ENCODE data around the gene ABTB1. TPM values are rescaled to one million over a fixed set of nuclear protein-coding genes. Genes with fewer than 3 reads are reported as not detected.
"Not testable (repeated sequence)": the region's sequence is repeated elsewhere in the genome, so short reads cannot be mapped to it uniquely, and the experiment has no call there.

The ABTB1 gene
- total and polyA plus RNA-seq, 2 experiments from 2014 or later = 3.7 to 5.7 TPM

GRCh38 chr3:127701280-127701911 is 28.6 kb downstream of the ABTB1 start (continued):
- no peak for TF ChIP-seq REST (IDR thresholded peaks at IDR 0.05; ENCODE audit: unreplicated experiment)
- no peak for TF ChIP-seq ZNF331 (CRISPR knock-in tag; IDR thresholded peaks at IDR 0.05; ENCODE audit: low read depth)
- TF ChIP-seq CREB1 (CRISPR knock-in tag; IDR thresholded peaks at IDR 0.05; ENCODE audit: low read depth) = no peak

- Histone ChIP-seq H3K4me3 (no peak overlapping the region), H3K4me1 (ENCODE audit: insufficient read depth) (no peaks in the 10 kb centered on the region), H4K20me1 (replicated peaks; ENCODE audit: insufficient read depth) (no peaks in the 10 kb centered on the region), H3K36me3 (ENCODE audit: insufficient read depth) (no peaks in the 10 kb centered on the region), H3K4me2 (no peak overlapping the region), H3K27ac (ENCODE audit: low read depth) (no peak overlapping the region), H3K9me2 (ENCODE audit: insufficient read depth) (no peaks in the 10 kb centered on the region), H2AFZ (no peak overlapping the region), H3K27me3 (ENCODE audit: insufficient read depth) (no peaks in the 10 kb centered on the region), H3F3A (replicated peaks; ENCODE audit: low read depth) (no peaks in the 10 kb centered on the region), H3K79me2 (replicated peaks; ENCODE audit: insufficient read depth) (no peaks in the 10 kb centered on the region)
- TF ChIP-seq REST (IDR thresholded peaks at IDR 0.05; ENCODE audit: unreplicated experiment) (no peak), CTCF (conservative IDR thresholded peaks at IDR 0.05; ENCODE audit: low read depth in 2 of 2) (no peak)
- Mint-ChIP-seq H3K9me3 (peaks cover 14% of the 10 kb centered on the region; the same call in 2 of the 3 replicates), H3K4me1 (peaks cover 7% of the 10 kb centered on the region; the same call in 2 of the 3 replicates), H3K4me3 (no peak overlapping the region), H3K27me3 (ENCODE audit: insufficient read depth, low read depth, poor library complexity) (peaks cover 17% of the 10 kb centered on the region), H3K36me3 (ENCODE audit: low read depth) (no peaks in the 10 kb centered on the region), H3K27ac (no peak overlapping the region)
- DNase-seq (ENCODE audit: low spot score) = no peak
- ATAC-seq = no peak
These were observed 29.4 kb downstream of the ABTB1 start for GRCh38 chr3:127702151-127702578.

GRCh38 chr3:127704840-127705239 is 32.1 kb downstream of the ABTB1 start:
- H3K9me3 Mint-ChIP-seq = peaks cover 14% of the 10 kb centered on the region; the same call in 2 of the 3 replicates
- not testable (repeated sequence) for H2AFZ ChIP-seq; H3K27ac Mint-ChIP-seq; H3K4me1 ChIP-seq (ENCODE audit: insufficient read depth); H3K4me3 Mint-ChIP-seq; H3K27me3 ChIP-seq (ENCODE audit: insufficient read depth); H3K27ac ChIP-seq (ENCODE audit: low read depth); H3K9me2 ChIP-seq (ENCODE audit: insufficient read depth); H3K79me2 ChIP-seq (replicated peaks; ENCODE audit: insufficient read depth); DNase-seq (ENCODE audit: low spot score); H3K36me3 ChIP-seq (ENCODE audit: insufficient read depth); H3F3A ChIP-seq (replicated peaks; ENCODE audit: low read depth); ATAC-seq; H3K36me3 Mint-ChIP-seq (ENCODE audit: low read depth); H4K20me1 ChIP-seq (replicated peaks; ENCODE audit: insufficient read depth); H3K4me2 ChIP-seq; H3K4me3 ChIP-seq
- peaks cover 17% of the 10 kb centered on the region for H3K27me3 Mint-ChIP-seq (ENCODE audit: insufficient read depth, low read depth, poor library complexity)
- H3K4me1 Mint-ChIP-seq = peaks cover 16% of the 10 kb centered on the region
